Esophagus muscularis mucosa (tissue), 4 donors: ENCODE measurements around the gene NEURL2. TPM values are rescaled to one million over a fixed set of nuclear protein-coding genes. Genes with fewer than 3 reads are reported as not detected.

ENCODE experiments used
- DNase-seq: peaks from one replicate; pipeline ENCODE4 v3.0.0-alpha.2; 2017; ENCODE audit errors: extremely low spot score
- H3K27ac ChIP-seq, 4 donors: fragments of 200-600 bp; sonication (generic); replicated peaks in 1 of 4; 1 replicate in 3 of 4; 2 replicates in 1 of 4; pipeline ENCODE4 v1.5.1; 2016 to 2019; ENCODE audit warnings: mild to moderate bottlenecking in 1 of 4
- H3K27me3 ChIP-seq, 4 donors: fragments of 200-600 bp; sonication (generic); one replicate each; pipeline versions ENCODE4 v1.5.1 to v1.6.0; 2016 to 2019
- H3K36me3 ChIP-seq, 4 donors: fragments of 200-600 bp; sonication (generic); one replicate each; pipeline ENCODE4 v1.5.1; 2016 to 2019
- H3K4me1 ChIP-seq, 4 donors: fragments of 200-600 bp; sonication (generic); one replicate each; pipeline ENCODE4 v1.5.1; 2016 to 2019
- H3K4me3 ChIP-seq, 4 donors: fragments of 200-600 bp; sonication (generic); 1 replicate in 2 of 4; 2 replicates in 2 of 4; pipeline ENCODE4 v1.5.1; 2016 to 2019; ENCODE audit warnings: mild to moderate bottlenecking in 4 of 4, moderate library complexity in 1 of 4
- H3K9me3 ChIP-seq, 4 donors: fragments of 200-600 bp; sonication (generic); 1 replicate in 3 of 4; 2 replicates in 1 of 4; pipeline ENCODE4 v1.5.1; 2016 to 2019
- EP300 ChIP-seq: sonication (generic); formaldehyde crosslinking; IDR thresholded peaks from one replicate; pipeline ENCODE4 v1.6.1; 2017; ENCODE audit warnings: antibody characterized with exemption
- POLR2A ChIP-seq: fragments of 450-650 bp; IDR thresholded peaks from one replicate; pipeline ENCODE4 v1.6.1; 2017; ENCODE audit warnings: antibody characterized with exemption, moderate library complexity, mild to moderate bottlenecking, low read depth
- POLR2AphosphoS5 ChIP-seq, 2 donors: sonication (generic); formaldehyde crosslinking; IDR thresholded peaks; one replicate each; pipeline ENCODE4 v1.6.1; 2017; ENCODE audit warnings: antibody characterized with exemption in 2 of 2
- WGBS: methylation state at CpG from one replicate; pipeline ENCODE4 v1.1.5; 2018; 5-methylcytosine and 5-hydroxymethylcytosine counted together
- intact Hi-C: fragments of 100-400 bp; cut with DNase I; formaldehyde crosslinking; loops from one replicate; pipeline ENCODE4 v1.15.1; 2023
- total RNA-seq, 4 donors: library from RNA; depleted of rRNA; stranded (reverse); fragments of >200 nt; gene quantifications; one replicate each; pipeline versions ENCODE4 v1.1.0 to v1.2.1, GENCODE V29; 2016
- TF ChIP-seq, protein P1 (sequence below), 3 experiments: fragments of 200-600 bp in 2 of 3; fragments of 450-650 bp in 1 of 3; sonication (generic) in 2 of 3; IDR thresholded peaks; one replicate each; pipeline ENCODE4 v1.5.1; 2017 to 2019; ENCODE audit warnings: antibody characterized with exemption in 3 of 3, mild to moderate bottlenecking in 2 of 3, moderate library complexity in 1 of 3

NEURL2 gene
- total RNA-seq, 4 donors from 2014 or later, result 10.8 to 16.1 (median 13.0) TPM

DNA sequence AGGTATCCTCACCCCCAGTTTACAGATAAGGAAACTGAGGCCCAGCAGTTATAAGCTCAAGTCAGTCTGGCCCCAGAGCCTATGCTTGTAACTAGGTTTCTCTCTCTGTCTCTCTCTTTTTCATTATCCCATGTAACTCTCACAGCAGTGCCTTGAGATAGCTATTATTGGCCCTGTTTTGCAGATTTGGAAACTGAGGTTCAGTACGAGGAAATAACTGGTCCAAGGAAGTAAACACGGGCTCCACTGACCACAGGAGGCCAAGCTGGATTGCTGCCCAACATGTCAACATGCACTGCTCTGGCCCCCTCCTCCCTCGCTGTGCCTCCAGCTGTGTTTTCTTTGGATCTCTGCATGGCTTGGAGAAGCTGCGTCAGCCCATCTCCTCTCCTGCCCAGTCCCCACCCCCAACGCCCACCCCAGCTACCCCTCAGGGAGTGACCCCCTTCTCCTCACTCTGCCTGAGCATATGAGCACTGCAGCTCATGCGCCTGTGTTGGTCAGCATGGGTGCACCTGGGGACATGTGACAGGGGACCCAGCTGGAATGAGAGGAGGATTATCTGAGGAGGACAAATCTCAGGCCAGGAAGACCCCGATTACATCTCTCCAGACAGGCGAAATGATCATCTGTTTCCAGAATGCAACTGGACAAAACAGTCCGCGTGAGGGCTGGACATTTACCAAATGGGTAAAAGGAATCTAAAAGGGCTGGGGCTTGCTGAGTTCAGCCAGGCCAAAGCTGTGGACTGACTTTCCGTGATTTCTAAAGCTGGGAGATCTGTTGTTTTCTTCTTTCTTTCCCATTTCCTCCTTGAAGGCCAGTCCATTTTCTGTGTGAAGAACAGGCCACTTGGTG, 28.8 kb upstream of the NEURL2 start:
- TF ChIP-seq EP300 (no peak), POLR2AphosphoS5 (IDR thresholded peaks at IDR 0.05) (no peak), POLR2A (no peak)
- TF ChIP-seq, protein P1, sequence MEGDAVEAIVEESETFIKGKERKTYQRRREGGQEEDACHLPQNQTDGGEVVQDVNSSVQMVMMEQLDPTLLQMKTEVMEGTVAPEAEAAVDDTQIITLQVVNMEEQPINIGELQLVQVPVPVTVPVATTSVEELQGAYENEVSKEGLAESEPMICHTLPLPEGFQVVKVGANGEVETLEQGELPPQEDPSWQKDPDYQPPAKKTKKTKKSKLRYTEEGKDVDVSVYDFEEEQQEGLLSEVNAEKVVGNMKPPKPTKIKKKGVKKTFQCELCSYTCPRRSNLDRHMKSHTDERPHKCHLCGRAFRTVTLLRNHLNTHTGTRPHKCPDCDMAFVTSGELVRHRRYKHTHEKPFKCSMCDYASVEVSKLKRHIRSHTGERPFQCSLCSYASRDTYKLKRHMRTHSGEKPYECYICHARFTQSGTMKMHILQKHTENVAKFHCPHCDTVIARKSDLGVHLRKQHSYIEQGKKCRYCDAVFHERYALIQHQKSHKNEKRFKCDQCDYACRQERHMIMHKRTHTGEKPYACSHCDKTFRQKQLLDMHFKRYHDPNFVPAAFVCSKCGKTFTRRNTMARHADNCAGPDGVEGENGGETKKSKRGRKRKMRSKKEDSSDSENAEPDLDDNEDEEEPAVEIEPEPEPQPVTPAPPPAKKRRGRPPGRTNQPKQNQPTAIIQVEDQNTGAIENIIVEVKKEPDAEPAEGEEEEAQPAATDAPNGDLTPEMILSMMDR (IDR thresholded peaks at IDR 0.05), result no peak
- H3K27me3 ChIP-seq, result no peaks in the 10 kb centered on the region
- peaks cover 40 to 55% (median 45%) of the 10 kb centered on the region in 4 donors for H3K4me1 ChIP-seq
- H3K4me3 ChIP-seq, result no peak overlapping the region
- peak overlapping the region; percentile 37 to 69 (median 64) for H3K27ac ChIP-seq
- 44% methylated on average over 10 of the region's 11 CpGs for WGBS
- no peak for DNase-seq
- intact Hi-C loops, result no loop called here
- H3K9me3 ChIP-seq, result no peaks in the 10 kb centered on the region
- no peaks in the 10 kb centered on the region for H3K36me3 ChIP-seq

DNA sequence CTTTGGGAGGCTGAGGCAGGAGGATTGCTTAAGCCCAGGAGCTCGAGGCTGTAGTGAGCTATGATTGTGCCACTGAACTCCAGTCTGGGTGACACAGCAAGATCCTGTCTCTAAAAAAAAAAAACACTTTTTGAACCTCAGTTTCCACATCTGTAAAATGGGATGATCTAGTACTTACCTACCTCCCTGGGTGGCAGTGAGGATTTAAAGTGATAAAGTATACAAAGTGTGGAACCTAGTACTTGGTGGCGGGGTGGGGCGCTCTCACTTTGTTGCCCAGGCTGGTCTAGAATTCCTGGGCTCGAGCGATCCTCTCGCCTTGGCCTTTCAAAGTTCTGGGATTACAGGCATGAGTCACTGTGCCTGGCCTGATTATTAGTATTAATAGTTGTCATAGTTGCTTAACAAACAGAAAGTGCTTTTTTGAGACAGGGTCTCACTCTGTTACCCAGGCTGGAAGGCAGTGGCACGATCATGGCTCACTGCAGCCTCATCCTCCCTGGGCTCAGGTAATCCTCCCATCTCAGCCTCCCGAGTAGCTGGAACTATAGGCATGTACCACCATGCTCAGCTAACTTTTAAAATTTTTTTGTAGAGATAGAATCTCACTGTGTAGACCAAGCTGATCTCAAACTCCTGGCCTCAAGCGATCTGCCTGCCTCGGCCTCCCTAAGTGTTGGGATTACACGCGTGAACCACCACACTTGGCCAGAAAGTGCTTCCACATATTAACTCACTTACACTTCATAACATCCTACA, 27.9 kb upstream of the NEURL2 start:
- DNase-seq, result no peak
- Histone ChIP-seq H3K4me3 (no peak overlapping the region), H3K36me3 (no peaks in the 10 kb centered on the region), H3K4me1 (peaks cover 32 to 47% (median 38%) of the 10 kb centered on the region in 4 donors), H3K27me3 (no peaks in the 10 kb centered on the region), H3K9me3 (no peaks in the 10 kb centered on the region), H3K27ac (peak overlapping the region; percentile 37 to 69 (median 64))
- TF ChIP-seq, protein P1 (IDR thresholded peaks at IDR 0.05), result no peak
- TF ChIP-seq POLR2AphosphoS5 (IDR thresholded peaks at IDR 0.05), result no peak
- TF ChIP-seq EP300, result no peak
- no peak for TF ChIP-seq POLR2A
- intact Hi-C loops, result no loop called here
- 82% methylated on average over 10 of the region's 12 CpGs for WGBS

DNA sequence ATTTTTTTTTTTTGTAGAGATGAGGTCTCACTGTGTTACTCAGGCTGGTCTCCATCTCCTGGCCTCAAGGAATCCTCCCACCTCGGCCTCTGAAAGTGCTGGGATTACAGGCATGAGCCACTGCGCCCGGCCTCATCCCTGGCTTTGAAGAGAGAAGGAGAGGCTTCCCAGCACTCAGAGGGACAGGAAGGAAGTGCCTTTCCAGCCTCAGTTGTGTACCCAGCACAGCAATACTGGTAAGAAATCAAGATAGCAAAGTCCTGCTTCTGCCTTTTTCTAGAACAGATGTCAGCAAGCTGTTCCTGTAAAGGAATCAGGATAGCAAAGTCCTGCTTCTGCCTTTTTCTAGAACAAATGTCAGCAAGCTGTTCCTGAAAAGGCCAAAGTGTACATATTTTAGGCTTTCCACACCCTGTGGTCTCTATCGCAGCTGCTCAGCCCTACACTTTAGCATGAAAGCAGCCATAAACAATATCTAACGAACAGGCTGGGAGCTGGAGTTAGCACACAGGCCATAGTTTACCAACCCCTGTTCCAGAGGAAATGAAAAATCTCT, 27.3 kb upstream of the NEURL2 start:
- WGBS, result 59% methylated on average over 3 of the region's 5 CpGs
- peaks cover 28 to 47% (median 33%) of the 10 kb centered on the region in 4 donors for H3K4me1 ChIP-seq
- no peak for TF ChIP-seq POLR2A
- no peak for TF ChIP-seq EP300
- TF ChIP-seq, protein P1 (IDR thresholded peaks at IDR 0.05), result no peak
- TF ChIP-seq POLR2AphosphoS5 (IDR thresholded peaks at IDR 0.05), result peak in 1 of 2 donors; percentile 23

DNA sequence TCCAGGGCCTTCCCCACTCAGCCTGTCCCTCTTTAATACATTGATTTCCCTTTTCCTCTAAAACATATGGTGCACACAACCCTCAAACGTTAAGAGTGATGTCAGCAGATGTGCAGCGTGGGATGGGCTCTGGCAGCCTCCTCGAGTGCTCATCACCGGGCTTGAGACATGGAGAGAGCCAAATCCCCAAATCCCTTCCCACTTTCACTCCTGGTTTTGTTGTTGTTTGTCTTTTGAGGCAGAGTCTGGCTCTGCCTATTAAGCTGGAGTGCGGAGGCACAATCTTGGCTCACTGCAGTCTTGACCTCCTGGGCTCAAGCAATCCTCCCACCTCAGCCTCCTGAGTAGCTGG, 26.8 kb upstream of the NEURL2 start:
- Histone ChIP-seq H3K9me3 (no peaks in the 10 kb centered on the region), H3K36me3 (no peaks in the 10 kb centered on the region), H3K27me3 (peaks cover 0 to 6% (median 3%) of the 10 kb centered on the region in 4 donors), H3K27ac (peak overlapping the region; percentile 37 to 69 (median 64)), H3K4me3 (no peak overlapping the region), H3K4me1 (peaks cover 30 to 49% (median 32%) of the 10 kb centered on the region in 4 donors)
- intact Hi-C loops, result no loop called here
- DNase-seq, result no peak
- TF ChIP-seq, protein P1 (IDR thresholded peaks at IDR 0.05), result no peak
- TF ChIP-seq POLR2A (no peak), EP300 (no peak), POLR2AphosphoS5 (IDR thresholded peaks at IDR 0.05) (no peak)
- WGBS, result 68% methylated on average over 5 of the region's 5 CpGs

More for the DNA sequence above, 27.3 kb upstream of the NEURL2 start:
- Histone ChIP-seq H3K36me3 (no peaks in the 10 kb centered on the region), H3K4me3 (no peak overlapping the region), H3K27ac (peak overlapping the region; percentile 37 to 69 (median 64)), H3K9me3 (no peaks in the 10 kb centered on the region), H3K27me3 (peaks cover 0 to 1% (median under 1%) of the 10 kb centered on the region in 4 donors)
- DNase-seq, result no peak
- intact Hi-C loops, result no loop called here
